ENCODE measurements around the gene ZCRB1.

ZCRB1 gene

GRCh38 chr12:42281278-42281677 lies 44.6 kb downstream of the ZCRB1 start:
- DNase-seq (ENCODE audit: low read depth in 1 of 2, low spot score in 1 of 2), result no peak

- DNase-seq (ENCODE audit: low read depth in 1 of 2, low spot score in 1 of 2), result no peak
These were observed 47.8 kb downstream of the ZCRB1 start for GRCh38 chr12:42278128-42278510.

GRCh38 chr12:42277396-42278127 lies 48.3 kb downstream of the ZCRB1 start:
- no peak for DNase-seq (ENCODE audit: low read depth in 1 of 2, low spot score in 1 of 2)

- DNase-seq (ENCODE audit: low read depth in 1 of 2, low spot score in 1 of 2), result no peak
These were observed 50.4 kb downstream of the ZCRB1 start for GRCh38 chr12:42275499-42275898.

GRCh38 chr12:42273706-42274105 lies 52.2 kb downstream of the ZCRB1 start:
- DNase-seq (ENCODE audit: low read depth in 1 of 2, low spot score in 1 of 2), result no peak

GRCh38 chr12:42270596-42270995 lies 55.3 kb downstream of the ZCRB1 start:
- no peak for DNase-seq (ENCODE audit: low read depth in 1 of 2, low spot score in 1 of 2)

GRCh38 chr12:42267413-42268190 lies 58.3 kb downstream of the ZCRB1 start:
- DNase-seq (ENCODE audit: low read depth in 1 of 2, low spot score in 1 of 2), result no peak

- no peak for DNase-seq (ENCODE audit: low read depth in 1 of 2, low spot score in 1 of 2)
These were observed 59.2 kb downstream of the ZCRB1 start for GRCh38 chr12:42266579-42267230.

- DNase-seq (ENCODE audit: low read depth in 1 of 2, low spot score in 1 of 2), result no peak
These were observed 63.6 kb downstream of the ZCRB1 start for GRCh38 chr12:42262271-42262670.

All from activated T-helper 1 cell treated with anti-CD3 and anti-CD28 coated beads, Interleukin-2, amount 50 U/mL, for 16 hours (primary cell).